HL-60 (cell line): Measurements from ENCODE around the gene ZNF804A.

Experiments
- DNase-seq, 2 experiments: peaks; one replicate each; pipeline ENCODE4 v3.0.0-alpha.2; 2010 to 2020; ENCODE audit warnings: low read depth in 1 of 2, low spot score in 1 of 2
- H3K27ac ChIP-seq: fragments of 250-450 bp; sonication (Bioruptor Pico); replicated peaks from 2 replicates; pipeline ENCODE4 v1.5.1; 2020; ENCODE audit warnings: mild to moderate bottlenecking, moderate library complexity
- H3K27me3 ChIP-seq: fragments of 250-450 bp; sonication (Bioruptor Pico); 2 replicates; pipeline ENCODE4 v1.5.1; 2021; ENCODE audit warnings: mild to moderate bottlenecking, moderate library complexity; ENCODE audit not compliant: insufficient read depth, poor library complexity, severe bottlenecking
- H3K4me3 ChIP-seq: replicated peaks from 2 replicates; pipeline ENCODE4 v1.5.1; 2011; ENCODE audit warnings: mild to moderate bottlenecking, control low read depth, low read length; ENCODE audit not compliant: insufficient read depth
- GABPA ChIP-seq: IDR thresholded peaks from 2 replicates; pipeline ENCODE4 v1.6.1; 2012; ENCODE audit warnings: low read depth
- POLR2AphosphoS5 ChIP-seq: IDR thresholded peaks from 2 replicates; pipeline ENCODE4 v1.6.1; 2012; ENCODE audit warnings: low read depth
- REST ChIP-seq: IDR thresholded peaks from 2 replicates; pipeline ENCODE4 v1.6.1; 2012; ENCODE audit warnings: low read depth; ENCODE audit not compliant: insufficient replicate concordance
- SPI1 ChIP-seq: IDR thresholded peaks from 2 replicates; pipeline ENCODE4 v1.6.1; 2012; ENCODE audit warnings: low read depth, mild to moderate bottlenecking, borderline replicate concordance
- TF ChIP-seq, protein P1 (sequence below): IDR thresholded peaks from one replicate; pipeline ENCODE4 v1.5.1; 2011; ENCODE audit warnings: low read length, control low read depth, inconsistent platforms; ENCODE audit not compliant: insufficient read depth

ZNF804A gene

DNA sequence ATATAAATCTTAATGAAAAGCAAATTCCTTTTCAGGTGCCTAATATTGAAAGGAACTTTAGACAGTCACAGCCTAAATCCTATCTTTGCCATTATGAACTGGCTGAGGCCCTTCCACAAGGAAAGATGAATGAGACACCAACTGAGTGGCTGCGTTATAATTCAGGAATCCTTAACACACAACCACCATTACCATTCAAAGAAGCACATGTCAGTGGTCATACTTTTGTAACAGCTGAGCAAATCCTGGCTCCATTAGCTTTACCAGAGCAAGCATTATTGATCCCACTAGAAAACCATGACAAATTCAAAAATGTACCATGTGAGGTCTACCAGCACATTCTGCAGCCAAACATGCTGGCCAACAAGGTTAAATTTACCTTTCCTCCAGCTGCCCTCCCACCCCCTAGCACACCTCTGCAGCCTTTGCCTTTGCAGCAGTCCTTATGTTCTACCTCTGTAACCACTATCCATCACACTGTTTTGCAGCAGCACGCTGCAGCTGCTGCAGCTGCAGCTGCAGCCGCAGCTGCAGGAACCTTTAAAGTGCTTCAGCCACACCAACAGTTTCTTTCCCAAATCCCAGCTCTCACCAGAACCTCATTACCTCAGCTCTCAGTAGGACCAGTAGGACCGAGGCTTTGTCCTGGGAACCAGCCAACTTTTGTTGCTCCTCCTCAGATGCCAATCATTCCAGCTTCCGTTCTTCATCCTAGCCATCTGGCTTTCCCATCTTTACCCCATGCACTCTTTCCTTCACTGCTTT is 340.1 kb downstream of the ZNF804A start:
- no peak overlapping the region for H3K27ac ChIP-seq
- TF ChIP-seq REST = no peak
- TF ChIP-seq GABPA = no peak
- TF ChIP-seq, protein P1, sequence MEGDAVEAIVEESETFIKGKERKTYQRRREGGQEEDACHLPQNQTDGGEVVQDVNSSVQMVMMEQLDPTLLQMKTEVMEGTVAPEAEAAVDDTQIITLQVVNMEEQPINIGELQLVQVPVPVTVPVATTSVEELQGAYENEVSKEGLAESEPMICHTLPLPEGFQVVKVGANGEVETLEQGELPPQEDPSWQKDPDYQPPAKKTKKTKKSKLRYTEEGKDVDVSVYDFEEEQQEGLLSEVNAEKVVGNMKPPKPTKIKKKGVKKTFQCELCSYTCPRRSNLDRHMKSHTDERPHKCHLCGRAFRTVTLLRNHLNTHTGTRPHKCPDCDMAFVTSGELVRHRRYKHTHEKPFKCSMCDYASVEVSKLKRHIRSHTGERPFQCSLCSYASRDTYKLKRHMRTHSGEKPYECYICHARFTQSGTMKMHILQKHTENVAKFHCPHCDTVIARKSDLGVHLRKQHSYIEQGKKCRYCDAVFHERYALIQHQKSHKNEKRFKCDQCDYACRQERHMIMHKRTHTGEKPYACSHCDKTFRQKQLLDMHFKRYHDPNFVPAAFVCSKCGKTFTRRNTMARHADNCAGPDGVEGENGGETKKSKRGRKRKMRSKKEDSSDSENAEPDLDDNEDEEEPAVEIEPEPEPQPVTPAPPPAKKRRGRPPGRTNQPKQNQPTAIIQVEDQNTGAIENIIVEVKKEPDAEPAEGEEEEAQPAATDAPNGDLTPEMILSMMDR = no peak
- no peak for TF ChIP-seq POLR2AphosphoS5
- TF ChIP-seq SPI1 = no peak
- H3K4me3 ChIP-seq = no peak overlapping the region
- no peak for DNase-seq
- H3K27me3 ChIP-seq = no peaks in the 10 kb centered on the region

DNA sequence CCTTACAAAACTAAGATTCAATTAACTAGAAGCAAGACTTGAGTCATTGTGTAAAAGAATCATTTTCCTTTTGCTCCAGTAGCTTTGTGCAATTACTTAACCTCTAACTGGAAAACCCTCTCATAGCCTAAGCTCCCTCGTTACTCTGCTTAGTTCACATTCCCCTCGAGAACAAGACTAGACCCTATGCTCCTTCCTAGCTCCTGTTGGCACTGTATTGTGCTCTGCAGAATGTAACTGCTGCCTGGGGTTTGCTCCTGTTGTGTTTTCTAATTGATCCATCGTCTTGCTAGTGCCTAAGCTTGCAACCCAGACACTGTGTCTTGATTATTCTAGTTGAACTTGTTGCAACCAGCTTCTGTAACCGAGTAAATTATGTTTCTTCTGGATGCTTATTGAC is 347.0 kb downstream of the ZNF804A start:
- DNase-seq = no peak
- H3K27ac ChIP-seq = no peak overlapping the region
- no peaks in the 10 kb centered on the region for H3K27me3 ChIP-seq
- H3K4me3 ChIP-seq = no peak overlapping the region
- TF ChIP-seq POLR2AphosphoS5 (no peak), REST (no peak), SPI1 (no peak), GABPA (no peak)
- TF ChIP-seq, protein P1 = no peak

DNA sequence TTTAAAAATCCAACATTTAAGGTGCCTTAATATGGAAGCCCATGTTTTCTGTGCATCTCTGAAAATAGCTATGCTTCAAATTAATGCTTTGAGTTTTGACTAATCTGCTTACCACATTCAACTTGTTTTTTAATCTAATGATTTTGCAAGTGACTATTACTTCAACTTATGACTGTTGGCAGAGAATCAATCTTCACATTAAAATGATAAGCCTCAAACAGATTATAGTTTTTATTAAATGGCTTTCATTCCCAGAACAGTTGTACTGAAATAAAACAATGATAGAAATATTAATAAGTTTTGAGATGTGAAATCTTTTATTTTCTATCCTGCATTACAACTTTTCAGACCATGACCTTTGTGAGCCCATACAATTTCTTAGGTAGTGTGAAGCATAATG is 347.5 kb downstream of the ZNF804A start:
- TF ChIP-seq, protein P1 = no peak
- TF ChIP-seq GABPA (no peak), POLR2AphosphoS5 (no peak), REST (no peak), SPI1 (no peak)
- no peak overlapping the region for H3K27ac ChIP-seq
- DNase-seq = no peak
- no peak overlapping the region for H3K4me3 ChIP-seq
- H3K27me3 ChIP-seq = no peaks in the 10 kb centered on the region
